K562 (cell line): Measurements from ENCODE around the gene ZNF780A. TPM values are rescaled to one million over a fixed set of nuclear protein-coding genes. Genes with fewer than 3 reads are reported as not detected.

Source experiments
- CEBPB ChIP-seq: fragments of 450-650 bp; IDR thresholded peaks from 2 replicates; pipeline ENCODE4 v1.6.1; 2016; ENCODE audit warnings: missing genetic modification characterization, missing compliant biosample characterization
- CREB3L1 ChIP-seq: fragments of 450-650 bp; IDR thresholded peaks from 2 replicates; pipeline ENCODE4 v1.6.1; 2014; ENCODE audit warnings: low read depth, mild to moderate bottlenecking, moderate library complexity, borderline replicate concordance
- DEAF1 ChIP-seq: fragments of 450-650 bp; formaldehyde crosslinking; IDR thresholded peaks from 2 replicates; pipeline ENCODE4 v1.4.0; 2020; ENCODE audit warnings: mild to moderate bottlenecking, moderate library complexity
- DNMT1 ChIP-seq: fragments of 450-650 bp; IDR thresholded peaks from 2 replicates; pipeline ENCODE4 v1.6.1; 2016; ENCODE audit warnings: antibody characterized with exemption, mild to moderate bottlenecking
- ESRRA ChIP-seq: fragments of 450-650 bp; IDR thresholded peaks from 2 replicates; pipeline ENCODE4 v1.6.1; 2014; ENCODE audit warnings: low read depth, mild to moderate bottlenecking, moderate library complexity, borderline replicate concordance
- ETS1 ChIP-seq: conservative IDR thresholded peaks from 2 replicates; pipeline ENCODE4 v1.6.1; 2011; ENCODE audit warnings: low read depth, mild to moderate bottlenecking, low read length; ENCODE audit not compliant: control insufficient read depth
- ETV1 ChIP-seq: fragments of 450-650 bp; conservative IDR thresholded peaks from 2 replicates; pipeline ENCODE4 v1.6.1; 2016; ENCODE audit warnings: missing genetic modification characterization, control low read depth, low read depth, missing compliant biosample characterization
- FOSL1 ChIP-seq: fragments of 200-800 bp; sonication (Bioruptor generic); conservative IDR thresholded peaks from 2 replicates; pipeline ENCODE4 v1.6.1; 2016; ENCODE audit warnings: missing genetic modification characterization, missing compliant biosample characterization
- GABPB1 ChIP-seq: sonication (generic); formaldehyde crosslinking; IDR thresholded peaks from 2 replicates; pipeline ENCODE4 v1.8.0; 2022; ENCODE audit warnings: mild to moderate bottlenecking, missing genetic modification reagents
- SIN3B ChIP-seq: fragments of 450-650 bp; IDR thresholded peaks from 2 replicates; pipeline ENCODE4 v1.6.1; 2017; ENCODE audit warnings: low read depth, mild to moderate bottlenecking, moderate library complexity
- SOX6 ChIP-seq: fragments of 450-650 bp; IDR thresholded peaks from 2 replicates; pipeline ENCODE4 v1.6.1; 2014; ENCODE audit warnings: mild to moderate bottlenecking
- STAT6 ChIP-seq: sonication (generic); formaldehyde crosslinking; IDR thresholded peaks from 2 replicates; pipeline ENCODE4 v1.8.1; 2023; ENCODE audit warnings: mild to moderate bottlenecking, missing genetic modification reagents
- TFAP4 ChIP-seq: sonication (generic); formaldehyde crosslinking; IDR thresholded peaks from 2 replicates; pipeline ENCODE4 v1.8.0; 2022; ENCODE audit warnings: missing genetic modification reagents, mild to moderate bottlenecking, moderate library complexity, borderline replicate concordance
- U2AF2 ChIP-seq: fragments of 200-400 bp; formaldehyde crosslinking; optimal IDR thresholded peaks from 2 replicates; pipeline ENCODE3; 2017; ENCODE audit warnings: low read depth, mild to moderate bottlenecking, low read length
- polyA plus RNA-seq, 8 experiments: library from polyadenylated mRNA; depleted of rRNA in 4 of 8; stranded (reverse) in 5 of 8; unstranded in 3 of 8; fragments of >200 nt; fragmentation: Nextera tagmentation in 2 of 8; fragmentation: Illumina TruSeq in 1 of 8; extraction: Ambion mirVana in 2 of 8; extraction: Trizol in 1 of 8; gene quantifications; 2 replicates each; pipeline versions ENCODE4 v1.2.1 to v1.2.3, GENCODE V29; 2011 to 2014; ENCODE audit warnings: inconsistent platforms in 1 of 8, missing spikeins in 1 of 8
- total RNA-seq, 7 experiments: library from RNA; depleted of rRNA in 6 of 7; stranded (reverse); fragments of >200 nt in 6 of 7; fragmentation: Illumina TruSeq in 2 of 7; extraction: Trizol in 2 of 7; gene quantifications; 2 replicates each; pipeline versions ENCODE4 v1.2.1 to v1.2.3, GENCODE V29; 2011 to 2021; ENCODE audit warnings: low replicate concordance in 1 of 7

Gene ZNF780A
- total and polyA plus RNA-seq, 9 of the 15 experiments (the other 6 are each of a cell fraction or from before 2014, with no cell fraction given): 11.7 to 36.1 (median 25.8) TPM

GRCh38 chr19:40090241-40091204 lies at the start of gene ZNF780A (continued):
- 0 out of 2 replicates have a peak, but pooled peaks have one; percentile 56 for TF ChIP-seq DNMT1
- 0 out of 2 replicates have a peak, but pooled peaks have one; percentile 50 for TF ChIP-seq SIN3B
- TF ChIP-seq ETS1: no peak; the same call in 1 of the 2 replicates
- peak; percentile 64; the same call in 1 of the 2 replicates for TF ChIP-seq TFAP4 (CRISPR knock-in tag)
- peak; percentile 90; the same call in 1 of the 2 replicates for TF ChIP-seq CREB3L1
- no peak for TF ChIP-seq CEBPB (tag)
- TF ChIP-seq SOX6: peak; percentile 51
- no peak for TF ChIP-seq U2AF2
- peak; percentile 93 for TF ChIP-seq ETV1
- peak; percentile 71 for TF ChIP-seq ESRRA
- TF ChIP-seq GABPB1 (CRISPR knock-in tag): peak; percentile 89; the same call in 1 of the 2 replicates
- no peak for TF ChIP-seq DEAF1 (CRISPR knock-in tag)
- no peak for TF ChIP-seq STAT6 (CRISPR knock-in tag)
- no peak for TF ChIP-seq FOSL1
